Effector CD4-positive, alpha-beta T cell (primary cell): ENCODE data around the gene PCNA.
A peak's percentile ranks its signal among the peaks of the same experiment; 100 is the strongest.
"Not testable (repeated sequence)": the region's sequence is repeated elsewhere in the genome, so short reads cannot be mapped to it uniquely, and the experiment has no call there.

Experiments used
- DNase-seq: peaks from one replicate; pipeline ENCODE4 v3.0.0-alpha.2; 2020

The PCNA gene

GRCh38 chr20:5141615-5142014 lies 21.9 kb upstream of the PCNA start:
- no peak for DNase-seq

- no peak for DNase-seq
Observed at GRCh38 chr20:5140195-5140594, 20.4 kb upstream of the PCNA start.

GRCh38 chr20:5136096-5136495 lies 16.3 kb upstream of the PCNA start:
- DNase-seq, result no peak

GRCh38 chr20:5135363-5136012 lies 15.7 kb upstream of the PCNA start:
- DNase-seq, result no peak

- no peak for DNase-seq
Observed at GRCh38 chr20:5133998-5134397, 14.2 kb upstream of the PCNA start.

- no peak for DNase-seq
Observed at GRCh38 chr20:5131502-5131901, 11.7 kb upstream of the PCNA start.

GRCh38 chr20:5128886-5129285 lies 9.1 kb upstream of the PCNA start:
- no peak for DNase-seq

GRCh38 chr20:5127859-5128424 lies 8.2 kb upstream of the PCNA start:
- DNase-seq, result no peak

GRCh38 chr20:5127204-5127858 lies 7.6 kb upstream of the PCNA start:
- peak; percentile 63 for DNase-seq

- peak; percentile 100 for DNase-seq
Observed at GRCh38 chr20:5126512-5127203, 6.9 kb upstream of the PCNA start, which contains the start of gene CDS2. Gene CDS2, plus strand, starts transcription at chr20:5127008. Its CDS starts 85 bp downstream, at chr20:5127093.

GRCh38 chr20:5122873-5123260 lies 3.1 kb upstream of the PCNA start:
- DNase-seq, result no peak

- no peak for DNase-seq
Observed at GRCh38 chr20:5120185-5120476, 373 bp upstream of the PCNA start.

GRCh38 chr20:5119143-5119434 lies 669 bp downstream of the PCNA start:
- no peak for DNase-seq

- DNase-seq, result no peak
Observed at GRCh38 chr20:5118220-5119142, 1.3 kb downstream of the PCNA start.

- DNase-seq, result no peak
Observed at GRCh38 chr20:5116875-5117274, 2.9 kb downstream of the PCNA start.

- DNase-seq, result no peak
Observed at GRCh38 chr20:5114403-5114802, 5.4 kb downstream of the PCNA start.

GRCh38 chr20:5113615-5113986 lies 6.2 kb downstream of the PCNA start:
- DNase-seq, result no peak

- no peak for DNase-seq
Observed at GRCh38 chr20:5109276-5109675, 10.5 kb downstream of the PCNA start.

GRCh38 chr20:5104479-5104878 lies 15.3 kb downstream of the PCNA start:
- no peak for DNase-seq

- DNase-seq, result peak; percentile 72
Observed at GRCh38 chr20:5100684-5101347, 18.9 kb downstream of the PCNA start.

GRCh38 chr20:5099909-5100308 lies 19.8 kb downstream of the PCNA start:
- not testable (repeated sequence) for DNase-seq

- DNase-seq, result not testable (repeated sequence)
Observed at GRCh38 chr20:5099009-5099408, 20.7 kb downstream of the PCNA start.

- no peak for DNase-seq
Observed at GRCh38 chr20:5096463-5096862, 23.3 kb downstream of the PCNA start.
